HCT116 (cell line): ENCODE data around the gene LCE2C. TPM values are rescaled to one million over a fixed set of nuclear protein-coding genes. Genes with fewer than 3 reads are reported as not detected.

Source experiments
- ATAC-seq: fragments of 200-7000 bp; cut with Tn5 transposase; 2 replicates; pipeline ENCODE4 v1.9.1; 2020; ENCODE audit warnings: mild to moderate bottlenecking, moderate library complexity
- BruUV-seq: library from RNA; stranded (reverse); fragments of 400-500 nt; replicated peaks from 2 replicates; lab custom pipeline; 2021; lab: Mats Ljungman, UMichigan
- CTCF ChIA-PET: fragments of 300-600 bp; sonication (Branson Sonifier 250); formaldehyde crosslinking; loops from one replicate; lab custom pipeline; 2021; ENCODE audit warnings: antibody characterized with exemption; lab: Charles Lee
- POLR2A ChIA-PET: fragments of 300-600, 350-600 bp; sonication (Branson Sonifier 250); formaldehyde crosslinking; loops from one replicate; lab custom pipeline; 2021; ENCODE audit warnings: antibody characterized with exemption; lab: Charles Lee
- RAD21 ChIA-PET, 2 experiments: fragments of 300-600 bp; sonication (Branson Sonifier 250); formaldehyde crosslinking; loops; one replicate each; lab custom pipeline; 2023; ENCODE audit warnings: low total read pairs in 2 of 2; ENCODE audit not compliant: uncharacterized antibody in 2 of 2, unreplicated experiment in 2 of 2, low non-redundant PET in 1 of 2; lab: Charles Lee
- DNase-seq: peaks from one replicate; pipeline ENCODE4 v3.0.0-alpha.2; 2010; ENCODE audit warnings: low read depth, low spot score
- H2AFZ ChIP-seq: fragments of 200-600 bp; shearing (Covaris generic), sonication (generic); 2 replicates; pipeline ENCODE4 v1.6.1; 2017; ENCODE audit warnings: low read depth, mixed run types, mixed read lengths, antibody characterized with exemption, low read length; ENCODE audit not compliant: poor library complexity, severe bottlenecking
- H3K27ac ChIP-seq: 2 replicates; pipeline ENCODE4 v1.5.1; 2012; ENCODE audit warnings: low read depth, low read length
- H3K27me3 ChIP-seq: fragments of 200-600 bp; sonication (generic); 2 replicates; pipeline ENCODE4 v1.6.1; 2016; ENCODE audit warnings: mixed run types, low read length, mixed read lengths; ENCODE audit not compliant: insufficient read depth
- H3K36me3 ChIP-seq, 2 experiments: fragments of 200-500 bp in 1 of 2; fragments of 200-600 bp in 1 of 2; sonication (Bioruptor generic) in 1 of 2; sonication (generic) in 1 of 2; 2 replicates each; pipeline versions ENCODE4 v1.5.1 to v1.6.1; 2014 to 2016; ENCODE audit warnings: low read length in 2 of 2, inconsistent platforms in 1 of 2, mixed read lengths in 1 of 2, mixed run types in 1 of 2; ENCODE audit not compliant: insufficient read depth in 2 of 2, control insufficient read depth in 1 of 2
- H3K4me1 ChIP-seq, 2 experiments: fragments of 200-600 bp in 1 of 2; sonication (generic) in 1 of 2; 2 replicates each; pipeline versions ENCODE4 v1.5.1 to v1.6.1; 2012 to 2017; ENCODE audit warnings: low read length in 2 of 2, inconsistent platforms in 1 of 2, mild to moderate bottlenecking in 1 of 2, mixed read lengths in 1 of 2, mixed run types in 1 of 2, moderate library complexity in 1 of 2; ENCODE audit not compliant: insufficient read depth in 2 of 2, control insufficient read depth in 1 of 2
- H3K4me2 ChIP-seq: fragments of 200-600 bp; sonication (generic); 2 replicates; pipeline ENCODE4 v1.6.1; 2017; ENCODE audit warnings: mixed run types, low read length, mixed read lengths
- H3K4me3 ChIP-seq, 2 experiments: fragments of 200-600 bp in 1 of 2; sonication (generic) in 1 of 2; replicated peaks in 1 of 2; 2 replicates each; pipeline ENCODE4 v1.5.1; 2011 to 2016; ENCODE audit warnings: low read length in 2 of 2, control low read depth in 1 of 2, low read depth in 1 of 2, mild to moderate bottlenecking in 1 of 2, mixed read lengths in 1 of 2, mixed run types in 1 of 2
- H3K79me2 ChIP-seq: fragments of 200-600 bp; sonication (generic); 2 replicates; pipeline ENCODE4 v1.6.1; 2017; ENCODE audit warnings: mild to moderate bottlenecking, mixed run types, low read length, moderate library complexity, mixed read lengths; ENCODE audit not compliant: insufficient read depth
- H3K9ac ChIP-seq: fragments of 200-600 bp; sonication (generic); 2 replicates; pipeline ENCODE4 v1.6.1; 2016; ENCODE audit warnings: low read length, mixed read lengths
- H3K9me2 ChIP-seq: fragments of 200-600 bp; sonication (generic), shearing (Covaris generic); 2 replicates; pipeline ENCODE4 v1.6.1; 2017; ENCODE audit warnings: mixed run types, mild to moderate bottlenecking, moderate library complexity; ENCODE audit not compliant: insufficient read depth
- H3K9me3 ChIP-seq, 2 experiments: fragments of 200-500 bp in 1 of 2; fragments of 200-600 bp in 1 of 2; sonication (Bioruptor generic) in 1 of 2; sonication (generic) in 1 of 2; 2 replicates each; pipeline ENCODE4 v1.6.1; 2014 to 2017; ENCODE audit warnings: low read length in 2 of 2, mixed read lengths in 2 of 2, inconsistent platforms in 1 of 2, low read depth in 1 of 2, mild to moderate bottlenecking in 1 of 2, mixed run types in 1 of 2, moderate library complexity in 1 of 2; ENCODE audit not compliant: control insufficient read depth in 1 of 2, insufficient read depth in 1 of 2
- H4K20me1 ChIP-seq: fragments of 200-600 bp; sonication (generic), shearing (Covaris generic); 2 replicates; pipeline ENCODE4 v1.6.1; 2017; ENCODE audit warnings: mixed run types, mild to moderate bottlenecking, moderate library complexity; ENCODE audit not compliant: insufficient read depth
- ATF3 ChIP-seq: IDR thresholded peaks from 2 replicates; pipeline ENCODE4 v1.6.1; 2012
- CEBPB ChIP-seq: IDR thresholded peaks from 2 replicates; pipeline ENCODE4 v1.6.1; 2012; ENCODE audit warnings: low read depth
- ELF1 ChIP-seq: IDR thresholded peaks from 2 replicates; pipeline ENCODE4 v1.6.1; 2012; ENCODE audit warnings: low read depth, borderline replicate concordance
- EZH2 ChIP-seq: fragments of 200-600 bp; sonication (generic); IDR thresholded peaks from 2 replicates; pipeline ENCODE4 v1.6.1; 2017; ENCODE audit warnings: antibody characterized with exemption, mixed run types
- EZH2phosphoT487 ChIP-seq: fragments of 200-600 bp; IDR thresholded peaks from 2 replicates; pipeline ENCODE4 v1.6.1; 2018; ENCODE audit warnings: antibody characterized with exemption, borderline replicate concordance
- FOSL1 ChIP-seq: IDR thresholded peaks from 2 replicates; pipeline ENCODE4 v1.6.1; 2012; ENCODE audit warnings: low read depth
- JUND ChIP-seq: IDR thresholded peaks from 2 replicates; pipeline ENCODE4 v1.6.1; 2012
- MAX ChIP-seq: IDR thresholded peaks from 2 replicates; pipeline ENCODE4 v1.6.1; 2012
- POLR2A ChIP-seq: IDR thresholded peaks from 2 replicates; pipeline ENCODE4 v1.7.0; 2011; ENCODE audit warnings: borderline replicate concordance; ENCODE audit not compliant: insufficient read depth, insufficient read length; ENCODE audit errors: extremely low read depth
- POLR2AphosphoS5 ChIP-seq: IDR thresholded peaks from 2 replicates; pipeline ENCODE4 v1.6.1; 2011; ENCODE audit warnings: mild to moderate bottlenecking, low read depth, low read length, moderate library complexity
- REST ChIP-seq: IDR thresholded peaks from 2 replicates; pipeline ENCODE4 v1.6.1; 2012; ENCODE audit warnings: low read depth
- SP1 ChIP-seq: IDR thresholded peaks from 2 replicates; pipeline ENCODE4 v1.6.1; 2012; ENCODE audit warnings: low read depth
- SRF ChIP-seq: IDR thresholded peaks from 2 replicates; pipeline ENCODE4 v1.6.1; 2012; ENCODE audit warnings: low read depth
- YY1 ChIP-seq: IDR thresholded peaks from 2 replicates; pipeline ENCODE4 v1.6.1; 2011; ENCODE audit warnings: low read length, low read depth, moderate library complexity, mild to moderate bottlenecking; ENCODE audit not compliant: insufficient replicate concordance; ENCODE audit errors: extremely low read depth
- ZBTB33 ChIP-seq: IDR thresholded peaks from 2 replicates; pipeline ENCODE4 v1.6.1; 2011; ENCODE audit warnings: mild to moderate bottlenecking, low read length, moderate library complexity; ENCODE audit not compliant: insufficient replicate concordance; ENCODE audit errors: extremely low read depth
- intact Hi-C: fragments of 100-400 bp; cut with micrococcal nuclease; formaldehyde crosslinking; loops from 2 replicates; pipeline ENCODE4 v1.10.0; 2022
- total RNA-seq: library from RNA; stranded (reverse); gene quantifications from one replicate; pipeline ENCODE4 v1.2.1, GENCODE V29; 2021; ENCODE audit not compliant: unreplicated experiment

LCE2C gene
- total RNA-seq, 1 experiment from 2014 or later: not detected

GRCh38 chr1:152656459-152656858 is 18.6 kb upstream of the LCE2C start:
- no peaks in the 10 kb centered on the region for H3K9me2 ChIP-seq
- BruUV-seq: no TSS peak
- CTCF ChIA-PET: no interaction called here

More at GRCh38 chr1:152656459-152656858, 18.6 kb upstream of the LCE2C start:
- Histone ChIP-seq H3K4me1 (no peaks in the 10 kb centered on the region), H3K9ac (no peak overlapping the region), H3K9me3 (no peaks in the 10 kb centered on the region), H4K20me1 (no peaks in the 10 kb centered on the region), H3K79me2 (no peaks in the 10 kb centered on the region), H3K27ac (no peak overlapping the region), H3K4me2 (no peak overlapping the region), H3K36me3 (no peaks in the 10 kb centered on the region), H3K4me3 (no peak overlapping the region), H3K27me3 (peaks cover 48% of the 10 kb centered on the region), H2AFZ (no peak overlapping the region)
- POLR2A ChIA-PET: no interaction called here
- intact Hi-C loops: no loop called here
- TF ChIP-seq POLR2AphosphoS5 (no peak), EZH2 (no peak), JUND (no peak), EZH2phosphoT487 (no peak), POLR2A (no peak), MAX (no peak), ELF1 (no peak), SRF (no peak), SP1 (no peak), CEBPB (no peak), YY1 (no peak), ZBTB33 (no peak), ATF3 (no peak), FOSL1 (no peak), REST (no peak)
- DNase-seq: no peak
- RAD21 ChIA-PET: no interaction called here
- no peak for ATAC-seq
